Left ventricle myocardium inferior (tissue), 1 donor: ENCODE measurements around the gene NRSN2. TPM values are rescaled to one million over a fixed set of nuclear protein-coding genes. Genes with fewer than 3 reads are reported as not detected.

Experiments used
- DNase-seq: peaks from one replicate; pipeline ENCODE4 v3.0.0-alpha.2; 2020
- H3K27ac ChIP-seq: fragments of 200-600 bp; replicated peaks from 2 replicates; pipeline ENCODE4 v1.8.0; 2021
- H3K27me3 ChIP-seq: fragments of 200-600 bp; 2 replicates; pipeline ENCODE4 v1.8.0; 2021; ENCODE audit warnings: low read depth
- H3K36me3 ChIP-seq: fragments of 200-600 bp; 2 replicates; pipeline ENCODE4 v1.8.0; 2021
- H3K4me1 ChIP-seq: fragments of 200-600 bp; 2 replicates; pipeline ENCODE4 v1.8.0; 2021
- H3K4me3 ChIP-seq: fragments of 200-600 bp; 2 replicates; pipeline ENCODE4 v1.8.0; 2021; ENCODE audit warnings: mild to moderate bottlenecking, moderate library complexity
- H3K9me3 ChIP-seq: fragments of 200-600 bp; replicated peaks from 2 replicates; pipeline ENCODE4 v1.8.0; 2021
- intact Hi-C: fragments of 100-400 bp; cut with micrococcal nuclease; formaldehyde crosslinking; loops from one replicate; pipeline ENCODE4 v1.11.0; 2022
- total RNA-seq: library from RNA; stranded (reverse); fragmentation: NEBNext Ultra II Directional; extraction: Animal tissue kit (Norgen Biotek cat#: 25700); gene quantifications from one replicate; pipeline ENCODE4 v1.2.1, GENCODE V29; 2021
- TF ChIP-seq, protein P1 (sequence below): fragments of 200-600 bp; IDR thresholded peaks from 2 replicates; pipeline ENCODE4 v1.8.0; 2021; ENCODE audit warnings: antibody characterized with exemption, mild to moderate bottlenecking, borderline replicate concordance
- donor health status: DM: no; HTN: yes; CAD: no; lungs with severe emphysema.

The NRSN2 gene
- total RNA-seq, 1 donor from 2014 or later = 17.5 TPM

DNA sequence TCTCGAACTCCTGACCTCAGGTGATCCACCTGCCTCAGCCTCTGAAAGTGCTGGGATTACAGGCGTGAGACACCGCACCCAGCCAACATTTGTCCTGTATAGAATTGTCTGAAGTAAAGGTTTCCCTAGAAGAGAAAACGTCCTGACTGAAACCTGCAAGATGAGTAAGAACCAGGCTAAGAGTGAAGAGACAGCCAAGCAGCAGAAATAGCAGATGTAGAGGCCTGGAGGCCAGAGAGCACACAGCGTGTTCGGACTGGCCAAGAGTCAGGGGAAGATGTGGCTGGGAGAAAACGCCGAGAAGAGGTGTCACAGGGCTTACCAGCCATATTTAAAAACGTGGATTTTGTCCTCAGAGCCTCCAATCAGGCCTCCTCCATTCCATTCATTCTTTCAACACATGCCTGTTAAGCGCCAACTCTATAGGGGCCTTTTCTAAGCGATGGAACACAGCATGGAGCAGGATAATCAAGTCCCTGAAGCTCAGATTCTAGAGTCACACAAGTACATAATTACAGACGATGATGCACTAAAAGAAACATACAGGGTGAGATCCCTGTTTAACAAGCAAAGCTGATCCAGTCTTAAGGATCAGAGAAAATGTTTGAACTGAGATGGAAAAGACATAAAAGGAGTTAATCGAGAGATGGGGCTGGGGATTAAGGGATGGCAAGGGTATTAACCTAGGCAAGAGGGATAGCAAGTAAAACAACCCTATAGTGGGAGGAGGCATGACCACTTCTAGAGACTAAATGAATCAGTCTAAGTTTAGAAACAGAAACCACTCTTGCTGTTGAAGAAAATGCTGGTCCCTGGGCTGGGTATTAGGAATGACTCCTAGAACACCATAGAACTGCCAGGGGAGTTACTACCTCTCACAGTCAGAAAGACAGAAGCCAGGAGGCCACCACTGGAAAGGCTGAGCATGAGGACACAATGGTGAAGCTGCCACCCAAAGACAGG is 44.7 kb upstream of the NRSN2 start:
- Histone ChIP-seq H3K27ac (peak overlapping the region; percentile 57), H3K4me1 (peaks cover 57% of the 10 kb centered on the region), H3K4me3 (no peak overlapping the region), H3K9me3 (no peaks in the 10 kb centered on the region), H3K36me3 (peaks cover 4% of the 10 kb centered on the region), H3K27me3 (no peaks in the 10 kb centered on the region)
- DNase-seq = no peak
- TF ChIP-seq, protein P1, sequence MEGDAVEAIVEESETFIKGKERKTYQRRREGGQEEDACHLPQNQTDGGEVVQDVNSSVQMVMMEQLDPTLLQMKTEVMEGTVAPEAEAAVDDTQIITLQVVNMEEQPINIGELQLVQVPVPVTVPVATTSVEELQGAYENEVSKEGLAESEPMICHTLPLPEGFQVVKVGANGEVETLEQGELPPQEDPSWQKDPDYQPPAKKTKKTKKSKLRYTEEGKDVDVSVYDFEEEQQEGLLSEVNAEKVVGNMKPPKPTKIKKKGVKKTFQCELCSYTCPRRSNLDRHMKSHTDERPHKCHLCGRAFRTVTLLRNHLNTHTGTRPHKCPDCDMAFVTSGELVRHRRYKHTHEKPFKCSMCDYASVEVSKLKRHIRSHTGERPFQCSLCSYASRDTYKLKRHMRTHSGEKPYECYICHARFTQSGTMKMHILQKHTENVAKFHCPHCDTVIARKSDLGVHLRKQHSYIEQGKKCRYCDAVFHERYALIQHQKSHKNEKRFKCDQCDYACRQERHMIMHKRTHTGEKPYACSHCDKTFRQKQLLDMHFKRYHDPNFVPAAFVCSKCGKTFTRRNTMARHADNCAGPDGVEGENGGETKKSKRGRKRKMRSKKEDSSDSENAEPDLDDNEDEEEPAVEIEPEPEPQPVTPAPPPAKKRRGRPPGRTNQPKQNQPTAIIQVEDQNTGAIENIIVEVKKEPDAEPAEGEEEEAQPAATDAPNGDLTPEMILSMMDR = no peak
- intact Hi-C loops = no loop called here

DNA sequence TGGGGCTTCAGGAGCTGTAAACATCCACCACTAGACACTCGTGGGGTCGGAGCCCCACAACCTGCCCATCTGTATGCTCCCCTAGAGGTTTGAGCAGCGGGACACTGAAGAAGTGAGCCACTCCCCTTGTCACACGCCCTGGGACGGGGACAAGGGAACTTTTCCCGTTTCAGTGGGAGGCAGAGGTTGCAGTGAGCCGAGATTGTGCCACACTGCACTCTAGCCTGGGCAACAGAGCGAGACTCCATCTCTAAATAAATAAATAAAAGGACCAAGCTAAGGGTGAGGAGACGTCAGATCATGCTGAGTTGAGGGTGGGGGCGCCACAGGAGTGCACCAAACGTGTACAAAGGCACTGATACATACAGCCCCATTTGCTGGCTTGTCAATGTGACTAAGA is 41.2 kb upstream of the NRSN2 start:
- intact Hi-C loops = no loop called here
- Histone ChIP-seq H3K27me3 (no peaks in the 10 kb centered on the region), H3K9me3 (no peaks in the 10 kb centered on the region), H3K4me3 (no peak overlapping the region), H3K36me3 (no peaks in the 10 kb centered on the region), H3K27ac (no peak overlapping the region), H3K4me1 (peaks cover 39% of the 10 kb centered on the region)
- no peak for DNase-seq
- TF ChIP-seq, protein P1 = no peak

DNA sequence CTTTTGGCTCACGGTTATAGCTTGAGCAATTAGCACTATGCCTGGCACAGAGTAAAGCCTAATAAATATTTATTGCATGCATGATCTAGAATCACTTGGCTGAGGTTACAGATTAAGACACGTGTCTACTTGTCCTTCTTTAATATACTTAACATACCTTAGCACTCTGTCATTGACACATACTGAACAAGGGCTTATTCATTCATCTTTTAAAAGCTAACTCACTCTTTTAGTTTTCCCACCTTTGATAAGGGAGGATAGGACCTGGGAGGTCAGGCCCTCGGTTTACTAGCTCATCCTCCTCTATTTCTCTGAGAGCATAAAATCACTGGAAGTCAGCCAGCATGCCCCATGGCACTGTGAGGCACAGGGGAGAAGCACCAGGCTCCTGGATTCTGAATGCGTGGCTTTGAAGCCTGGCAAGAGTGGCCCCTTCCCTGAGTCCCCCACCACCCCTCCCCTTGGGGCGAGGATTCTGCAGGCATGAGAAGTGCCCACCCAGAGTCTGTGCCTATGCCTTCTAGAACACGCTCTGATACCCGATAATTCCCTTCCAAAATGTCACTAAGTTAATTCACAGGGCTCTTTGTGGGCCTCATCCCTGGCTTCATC is 38.4 kb upstream of the NRSN2 start:
- no peak for DNase-seq
- peak overlapping the region; percentile 84 for H3K27ac ChIP-seq
- peaks cover 20% of the 10 kb centered on the region for H3K4me1 ChIP-seq
- H3K27me3 ChIP-seq = no peaks in the 10 kb centered on the region
- intact Hi-C loops = no loop called here
- no peak overlapping the region for H3K4me3 ChIP-seq
- no peaks in the 10 kb centered on the region for H3K36me3 ChIP-seq
- TF ChIP-seq, protein P1 = no peak
- no peaks in the 10 kb centered on the region for H3K9me3 ChIP-seq

DNA sequence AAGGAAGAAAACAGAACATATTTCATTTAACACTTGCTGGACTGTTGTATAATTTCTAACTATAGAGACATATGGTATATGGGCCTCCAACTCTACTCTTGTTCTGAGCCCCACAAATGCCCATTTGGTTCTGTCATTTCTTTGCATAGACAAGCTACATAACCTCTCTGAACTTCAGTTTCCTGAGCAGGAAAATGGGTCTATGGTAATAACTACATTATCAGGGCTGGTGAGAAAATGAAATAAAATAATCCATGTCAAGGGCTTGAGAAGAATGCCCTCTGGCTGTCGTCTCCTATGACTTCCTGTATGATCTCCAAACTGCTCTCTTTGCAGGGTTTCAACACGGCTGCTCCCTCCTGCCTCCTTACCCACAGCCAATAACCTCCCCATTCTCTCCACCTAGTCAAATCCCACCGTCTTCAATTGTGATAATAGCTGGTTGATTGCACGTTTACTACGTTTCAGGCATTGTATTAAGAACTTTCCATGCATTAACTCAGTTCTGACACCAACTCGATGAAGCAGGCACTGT is 37.5 kb upstream of the NRSN2 start:
- Histone ChIP-seq H3K27ac (peak overlapping the region; percentile 84), H3K4me3 (peak overlapping the region; percentile 69), H3K9me3 (no peaks in the 10 kb centered on the region), H3K36me3 (no peaks in the 10 kb centered on the region), H3K27me3 (no peaks in the 10 kb centered on the region), H3K4me1 (peaks cover 20% of the 10 kb centered on the region)
- TF ChIP-seq, protein P1 = no peak
- intact Hi-C loops = no loop called here
- DNase-seq = no peak

DNA sequence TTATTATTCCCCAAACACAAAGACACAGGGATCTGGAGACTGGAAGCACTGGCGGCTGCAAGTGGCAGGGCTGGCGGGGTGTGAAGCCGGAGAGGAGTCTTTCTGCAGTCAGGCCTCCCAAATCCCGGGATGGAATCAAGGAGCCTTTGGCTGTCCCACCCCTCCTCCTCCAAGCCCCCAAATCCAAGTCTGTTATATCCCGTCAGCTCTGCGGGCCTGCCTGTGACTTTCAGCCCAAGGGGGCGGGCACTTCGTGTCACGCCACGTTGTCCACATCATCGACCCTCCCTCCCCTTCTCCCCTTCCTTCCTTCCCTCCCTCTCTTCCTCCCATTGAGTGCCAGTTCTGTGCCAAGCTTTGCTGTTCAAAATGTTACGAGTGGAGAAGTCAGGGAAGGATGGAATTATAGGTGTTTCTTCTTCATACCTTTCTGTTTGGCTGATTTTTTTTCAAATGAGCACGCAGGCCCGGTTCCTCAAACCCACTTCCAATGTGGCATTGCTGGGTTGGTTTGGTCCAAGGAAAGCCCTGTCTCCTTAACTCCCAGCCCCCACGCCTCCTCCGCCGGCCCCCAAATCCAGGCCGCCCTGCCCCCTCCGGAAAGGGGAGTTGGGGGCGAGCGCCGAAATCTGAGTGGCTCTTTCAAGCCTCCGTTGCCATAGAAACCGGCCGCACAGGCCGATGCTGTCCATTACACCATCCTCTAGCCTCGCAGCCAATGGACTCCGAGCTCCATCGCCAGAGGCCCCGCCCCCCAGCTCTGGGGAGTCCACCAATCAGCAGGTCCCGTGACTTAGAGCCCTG is 36.9 kb upstream of the NRSN2 start:
- intact Hi-C loops = no loop called here
- Histone ChIP-seq H3K36me3 (no peaks in the 10 kb centered on the region), H3K27ac (peak overlapping the region; percentile 84), H3K4me1 (peaks cover 20% of the 10 kb centered on the region), H3K27me3 (no peaks in the 10 kb centered on the region), H3K4me3 (peak overlapping the region; percentile 69), H3K9me3 (no peaks in the 10 kb centered on the region)
- TF ChIP-seq, protein P1 = no peak
- DNase-seq = peak; percentile 98
